Smooth muscle cell of trachea (primary cell): Measurements from ENCODE around the gene TRIM43. TPM values are rescaled to one million over a fixed set of nuclear protein-coding genes. Genes with fewer than 3 reads are reported as not detected.

ENCODE experiments used
- total RNA-seq: library from RNA; depleted of rRNA; stranded (reverse); fragments of >200 nt; gene quantifications from 2 replicates; pipeline ENCODE4 v1.2.1, GENCODE V29; 2014

TRIM43 gene
- not detected in 2 replicates for total RNA-seq

GRCh38 chr2:95591701-95592100 is at the start of gene TRIM43:
Gene TRIM43, plus strand, starts transcription at chr2:95592001. Its CDS starts 2,023 bp downstream, at chr2:95594024.

Other genes with a start within 250 kb of the TRIM43 start
- gene FAHD2A, start 189.3 kb upstream of the TRIM43 start, total RNA-seq = 23.8 and 35.6 TPM in 2 replicates
- gene TRIM43B, start 107.2 kb upstream of the TRIM43 start, total RNA-seq = not detected in 2 replicates